ENCODE measurements around the gene MAML3. TPM values are rescaled to one million over a fixed set of nuclear protein-coding genes. Genes with fewer than 3 reads are reported as not detected.
A peak's percentile ranks its signal among the peaks of the same experiment; 100 is the strongest.

The MAML3 gene
- total and polyA plus RNA-seq, 2 of the 13 experiments (the other 11 are each of a cell fraction or from before 2014, with no cell fraction given), result 0.05 to 0.13 TPM

GRCh38 chr4:139828966-139829664 lies 324.9 kb downstream of the MAML3 start:
- whole genome bisulfite sequencing (ENCODE audit: low lambda C conversion rate), result 79% methylated on average over 7 of the region's 7 CpGs
- no peak for DNase-seq (ENCODE audit: low spot score)

DNA sequence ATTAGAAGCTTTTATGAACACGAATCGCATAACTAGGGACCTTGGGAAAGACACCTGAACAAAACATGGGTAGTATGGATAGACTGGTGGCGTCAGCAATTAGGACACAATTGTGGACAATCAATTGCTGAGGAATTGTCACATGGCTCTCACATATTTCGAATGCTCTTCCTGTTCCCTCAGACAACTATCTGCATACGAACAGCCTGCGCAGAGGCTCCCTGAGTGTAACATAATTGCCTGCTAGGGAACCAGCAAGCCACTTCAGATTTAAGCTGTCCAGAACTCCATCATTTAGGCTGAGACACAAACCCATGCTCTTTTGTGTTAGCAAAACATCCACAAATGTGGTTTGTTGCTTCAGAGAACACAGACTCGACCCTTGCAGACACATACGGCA lies 327.6 kb downstream of the MAML3 start:
- CTCF ChIA-PET (ENCODE audit: low intra/inter-chr PET ratio, low total read pairs), result no interaction called here
- H3K9ac ChIP-seq (ENCODE audit: insufficient read depth, low read depth, low read length), result no peak overlapping the region
- no TSS peak for BruUV-seq (replicated peaks)

More at GRCh38 chr4:139828966-139829664, 324.9 kb downstream of the MAML3 start:
- intact Hi-C loops (cut with micrococcal nuclease; ENCODE audit: unreplicated experiment), result no loop called here
- no peak for ATAC-seq
- no peak for FAIRE-seq
- in situ Hi-C loops (cut with HindIII; ENCODE audit: extremely low pct_ligation_motif_present, low pct_unique_long_range_greater_than_20kb), result no loop called here
- no peak overlapping the region for H3K4me3 ChIP-seq (replicated peaks in 1 of 3; ENCODE audit: insufficient read depth in 1 of 3, low read depth in 2 of 3, low read length in 3 of 3)
- no peaks in the 10 kb centered on the region for H3K9me3 ChIP-seq (ENCODE audit: low read length)
- ChIA-PET POLR2A (no interaction called here), CTCF (ENCODE audit: low intra/inter-chr PET ratio, low total read pairs) (no interaction called here)
- H3K4me1 ChIP-seq (ENCODE audit: insufficient read depth, low read length), result peaks cover 35% of the 10 kb centered on the region
- H4K20me1 ChIP-seq (ENCODE audit: insufficient read depth, low read length), result no peaks in the 10 kb centered on the region
- H3K27me3 ChIP-seq (ENCODE audit: control insufficient read depth in 1 of 2, insufficient read depth in 2 of 2, low read length in 2 of 2), result peaks cover 1 to 18% of the 10 kb centered on the region in 2 experiments; a peak in 4 of 5 replicates
- no peak overlapping the region for H3K9ac ChIP-seq (ENCODE audit: insufficient read depth, low read depth, low read length)
- no peak overlapping the region for H3K27ac ChIP-seq (ENCODE audit: extremely low read length, insufficient read depth, low read length)
- no TSS peak for BruUV-seq (replicated peaks)
- no peak overlapping the region for H2AFZ ChIP-seq (ENCODE audit: low read length)
- H3K36me3 ChIP-seq (replicated peaks in 1 of 2; ENCODE audit: control insufficient read depth in 1 of 2, insufficient read depth in 2 of 2, low read length in 2 of 2), result no peaks in the 10 kb centered on the region
- no peaks in the 10 kb centered on the region for H3K79me2 ChIP-seq (ENCODE audit: insufficient read depth, low read length)
- TF ChIP-seq ZNF512 (CRISPR knock-in tag; IDR thresholded peaks at IDR 0.05), result peak; percentile 94
- no peak for TF ChIP-seq ZNF329 (CRISPR knock-in tag; IDR thresholded peaks at IDR 0.05; ENCODE audit: low read depth)
- no peak for TF ChIP-seq NFIB (CRISPR knock-in tag; IDR thresholded peaks at IDR 0.05; ENCODE audit: borderline replicate concordance)
- H3K4me2 ChIP-seq (ENCODE audit: low read depth, low read length), result no peak overlapping the region

More for the DNA sequence above, 327.6 kb downstream of the MAML3 start:
- no peak for FAIRE-seq
- in situ Hi-C loops (cut with HindIII; ENCODE audit: extremely low pct_ligation_motif_present, low pct_unique_long_range_greater_than_20kb) (no loop called here), intact Hi-C loops (cut with micrococcal nuclease; ENCODE audit: unreplicated experiment) (no loop called here)
- Histone ChIP-seq H3K36me3 (replicated peaks in 1 of 2; ENCODE audit: control insufficient read depth in 1 of 2, insufficient read depth in 2 of 2, low read length in 2 of 2) (no peaks in the 10 kb centered on the region), H3K4me1 (ENCODE audit: insufficient read depth, low read length) (peaks cover 8% of the 10 kb centered on the region), H3K4me3 (replicated peaks in 1 of 3; ENCODE audit: insufficient read depth in 1 of 3, low read depth in 2 of 3, low read length in 3 of 3) (no peak overlapping the region), H3K27me3 (ENCODE audit: control insufficient read depth in 1 of 2, insufficient read depth in 2 of 2, low read length in 2 of 2) (peaks cover 1 to 23% of the 10 kb centered on the region in 2 experiments), H2AFZ (ENCODE audit: low read length) (no peak overlapping the region), H4K20me1 (ENCODE audit: insufficient read depth, low read length) (no peaks in the 10 kb centered on the region), H3K79me2 (ENCODE audit: insufficient read depth, low read length) (no peaks in the 10 kb centered on the region), H3K9me3 (ENCODE audit: low read length) (no peaks in the 10 kb centered on the region), H3K27ac (ENCODE audit: extremely low read length, insufficient read depth, low read length) (no peak overlapping the region), H3K4me2 (ENCODE audit: low read depth, low read length) (no peak overlapping the region)
- no peak for ATAC-seq
- WGBS (ENCODE audit: low lambda C conversion rate), result 53% methylated on average over 8 of the region's 8 CpGs
- TF ChIP-seq ZNF496 (CRISPR knock-in tag; IDR thresholded peaks at IDR 0.05; ENCODE audit: insufficient replicate concordance), result no peak
- POLR2A ChIA-PET, result no interaction called here
- no peak for DNase-seq (ENCODE audit: low spot score)

Data from HepG2 (cell line).